ENCODE results near the gene GYS1.

The GYS1 gene

DNA sequence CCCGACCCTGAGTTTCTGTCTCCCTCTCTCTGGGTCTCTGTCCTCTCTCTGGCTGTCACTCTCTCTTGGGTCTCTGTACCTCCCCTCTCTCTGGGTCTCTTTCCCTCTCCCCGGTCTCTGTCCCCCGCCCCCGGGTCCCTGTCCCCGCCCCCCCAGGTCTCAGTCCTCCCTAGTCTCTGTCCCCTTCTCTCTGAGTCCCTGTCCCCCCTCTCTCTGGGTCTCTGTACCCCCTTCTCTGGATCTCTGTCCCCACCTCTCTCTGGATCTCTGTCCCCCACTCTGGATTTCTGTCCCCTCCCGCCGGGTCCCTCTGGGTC, 30.3 kb downstream of the GYS1 start:
- peak; percentile 41 for DNase-seq

GRCh38 chr19:48962029-48962848, 30.9 kb downstream of the GYS1 start:
- peak; percentile 95 for DNase-seq

- no peak for DNase-seq
These were observed 31.5 kb downstream of the GYS1 start for GRCh38 chr19:48961673-48962028.

DNA sequence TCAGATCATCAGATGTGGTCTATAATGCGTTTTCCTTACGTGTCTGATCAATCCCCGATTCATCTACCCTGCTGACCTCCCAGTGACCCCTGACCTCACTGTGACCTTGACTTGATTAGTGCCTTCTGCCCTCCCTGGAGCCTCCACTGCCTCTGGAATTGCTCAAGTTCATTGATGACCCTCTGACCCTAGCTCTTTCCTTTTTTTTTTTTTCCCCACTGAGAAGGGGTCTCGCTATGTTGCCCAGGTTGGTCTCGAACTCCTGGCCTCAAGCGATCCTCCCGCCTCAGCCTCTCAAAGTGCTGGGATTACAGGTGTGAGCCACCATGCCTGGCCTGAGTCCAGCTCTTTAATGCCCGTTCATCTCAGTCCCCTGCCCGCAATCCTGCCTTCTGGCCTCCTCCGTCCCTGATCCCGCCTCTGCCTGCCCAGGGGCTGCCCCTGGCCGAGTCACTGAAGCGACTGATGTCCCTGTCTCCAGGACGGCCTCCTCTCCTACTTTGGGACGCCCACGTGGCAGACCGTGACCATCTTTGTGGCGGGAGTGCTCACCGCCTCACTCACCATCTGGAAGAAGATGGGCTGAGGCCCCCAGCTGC, 32.0 kb downstream of the GYS1 start:
- DNase-seq, result no peak

DNA sequence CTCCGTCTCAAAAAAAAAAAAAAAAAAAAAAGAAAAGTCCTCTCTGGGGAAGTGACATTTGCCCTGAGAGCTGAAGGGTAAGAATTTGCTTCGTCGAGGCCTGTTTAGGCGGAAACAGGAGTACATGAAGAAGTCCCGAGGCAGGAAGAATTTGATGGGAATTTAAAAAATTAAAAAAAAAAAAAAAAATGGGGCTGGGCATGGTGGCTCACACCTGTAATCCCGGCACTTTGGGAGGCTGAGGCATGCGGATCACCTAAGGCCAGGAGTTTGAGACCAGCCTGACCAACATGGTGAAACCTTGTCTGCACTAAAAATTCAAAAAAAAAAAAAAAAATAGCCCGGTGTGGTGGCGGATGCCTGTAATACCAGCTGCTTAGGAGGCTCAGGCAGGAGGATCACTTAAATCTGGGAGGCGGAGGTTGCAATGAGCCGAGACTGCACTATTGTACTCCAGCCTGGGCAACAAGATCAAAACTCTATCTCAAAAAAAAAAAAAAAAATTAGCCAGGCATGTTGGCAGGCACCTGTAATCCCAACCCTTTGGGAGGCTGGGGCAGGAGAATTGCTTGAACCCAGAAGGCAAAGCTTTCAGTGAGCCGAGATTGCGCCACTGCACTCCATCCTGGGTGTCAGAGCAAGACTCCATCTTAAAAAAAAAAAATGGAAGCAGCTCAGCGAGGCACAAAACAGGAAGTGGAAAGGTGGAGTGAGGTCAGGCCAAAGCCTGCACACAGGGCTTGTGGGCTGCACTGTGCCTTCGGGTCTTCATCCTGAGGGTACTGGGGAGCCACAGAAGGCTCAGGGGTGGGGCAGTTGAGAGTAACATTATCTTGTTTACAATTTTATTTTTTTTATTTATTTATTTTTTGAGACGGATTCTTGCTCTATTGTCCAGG, 33.5 kb downstream of the GYS1 start:
- peak; percentile 63 for DNase-seq

GRCh38 chr19:48958006-48958405, 35.1 kb downstream of the GYS1 start:
- DNase-seq, result no peak

GRCh38 chr19:48955308-48955958, 37.7 kb downstream of the GYS1 start:
- DNase-seq, result no peak

DNA sequence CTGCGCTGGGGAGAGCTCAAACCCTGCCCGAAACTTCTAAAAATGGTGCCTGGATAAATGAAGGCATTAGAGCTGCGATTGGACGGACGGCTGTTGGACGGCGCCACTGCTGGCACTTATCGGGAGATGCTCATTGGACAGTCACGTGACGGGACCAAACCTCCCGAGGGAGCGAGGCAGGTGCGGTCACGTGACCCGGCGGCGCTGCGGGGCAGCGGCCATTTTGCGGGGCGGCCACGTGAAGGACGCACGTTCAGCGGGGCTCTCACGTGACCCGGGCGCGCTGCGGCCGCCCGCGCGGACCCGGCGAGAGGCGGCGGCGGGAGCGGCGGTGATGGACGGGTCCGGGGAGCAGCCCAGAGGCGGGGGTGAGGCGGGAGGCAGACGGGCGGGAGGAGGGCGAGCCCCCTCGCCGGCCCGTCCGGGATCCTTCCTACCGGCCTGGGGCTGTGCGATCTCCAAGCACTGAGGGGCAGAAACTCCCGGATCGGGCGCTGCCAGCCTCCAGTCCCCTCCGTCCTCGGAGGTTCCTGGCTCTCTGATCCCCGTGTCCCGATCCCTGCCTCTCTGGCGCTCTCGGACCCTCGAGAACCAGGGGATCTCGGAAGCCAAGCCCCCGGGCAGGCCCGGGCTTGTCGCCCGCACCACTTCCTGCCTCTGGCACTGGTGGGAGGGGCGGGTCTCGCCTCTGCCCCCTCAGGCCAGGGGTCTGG, 38.4 kb downstream of the GYS1 start, which contains the start of gene BAX:
Gene BAX, plus strand, starts transcription at position 281 of the 713 bp plus-strand sequence. Its CDS starts 54 bp downstream, at position 335.
- DNase-seq, result peak; percentile 98

DNA sequence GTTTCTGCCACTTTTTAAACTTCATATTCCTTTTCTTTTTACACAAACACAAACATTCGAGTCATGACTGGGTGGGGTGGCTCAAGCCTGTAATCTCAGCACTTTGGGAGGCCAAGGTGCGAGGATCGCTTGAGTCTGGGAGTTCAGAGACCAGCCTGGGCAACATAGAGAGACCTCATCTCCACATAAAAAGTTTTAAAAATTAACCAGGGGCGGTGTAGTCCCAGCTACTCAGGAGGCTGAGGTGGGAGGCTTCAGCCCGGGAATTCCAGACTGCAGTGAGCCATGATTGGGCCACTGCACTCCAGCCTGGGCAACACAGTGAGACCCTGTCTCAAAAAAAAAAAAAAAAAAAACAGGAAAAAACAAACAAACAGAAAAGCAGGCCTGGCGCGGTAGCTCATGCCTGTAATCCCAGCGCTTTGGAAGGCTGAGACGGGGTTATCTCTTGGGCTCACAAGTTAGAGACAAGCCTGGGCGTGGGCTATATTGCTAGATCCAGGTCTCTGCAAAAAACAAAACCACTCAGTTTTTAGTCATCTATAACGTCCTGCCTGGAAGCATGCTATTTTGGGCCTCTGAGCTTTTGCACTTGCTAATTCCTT, 39.0 kb downstream of the GYS1 start:
- DNase-seq, result no peak

DNA sequence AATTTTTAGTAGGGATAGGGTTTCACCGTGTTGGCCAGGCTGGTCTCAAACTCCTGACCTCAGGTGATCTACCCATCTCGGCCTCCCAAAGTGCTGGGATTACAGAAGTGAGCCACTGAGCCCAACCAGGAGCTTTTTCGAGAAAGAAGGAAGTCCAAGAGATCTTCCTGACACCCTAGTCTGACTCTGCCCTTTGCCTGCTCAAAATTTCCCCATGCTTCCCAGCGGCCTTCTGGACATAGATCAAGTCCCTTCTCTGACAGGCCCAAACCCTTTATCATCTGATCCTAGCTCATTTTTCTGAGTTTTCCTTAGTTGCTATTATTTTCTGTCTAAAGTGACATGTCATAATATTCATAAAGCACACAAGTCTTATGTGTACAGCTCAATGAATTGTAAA, 40.0 kb downstream of the GYS1 start:
- no peak for DNase-seq

GRCh38 chr19:48950830-48951519, 42.1 kb downstream of the GYS1 start:
- no peak for DNase-seq

GRCh38 chr19:48950159-48950558, 43.0 kb downstream of the GYS1 start:
- DNase-seq, result no peak

DNA sequence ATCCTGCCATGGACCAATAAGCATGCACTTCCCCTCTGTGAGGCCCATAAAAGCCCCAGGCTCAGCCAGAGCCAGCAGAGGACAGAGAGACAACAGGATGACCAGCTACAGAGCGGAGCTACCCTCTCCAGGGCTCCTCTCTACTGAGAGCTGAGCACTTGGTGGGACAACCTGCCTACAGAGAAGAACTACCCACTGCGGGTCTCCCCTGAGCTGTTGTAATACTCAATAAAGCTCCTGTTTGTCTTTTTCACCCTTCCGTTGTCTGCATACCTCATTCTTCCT, 45.9 kb downstream of the GYS1 start:
- DNase-seq, result no peak

- DNase-seq, result no peak
These were observed 46.4 kb downstream of the GYS1 start for GRCh38 chr19:48946463-48947257.

DNA sequence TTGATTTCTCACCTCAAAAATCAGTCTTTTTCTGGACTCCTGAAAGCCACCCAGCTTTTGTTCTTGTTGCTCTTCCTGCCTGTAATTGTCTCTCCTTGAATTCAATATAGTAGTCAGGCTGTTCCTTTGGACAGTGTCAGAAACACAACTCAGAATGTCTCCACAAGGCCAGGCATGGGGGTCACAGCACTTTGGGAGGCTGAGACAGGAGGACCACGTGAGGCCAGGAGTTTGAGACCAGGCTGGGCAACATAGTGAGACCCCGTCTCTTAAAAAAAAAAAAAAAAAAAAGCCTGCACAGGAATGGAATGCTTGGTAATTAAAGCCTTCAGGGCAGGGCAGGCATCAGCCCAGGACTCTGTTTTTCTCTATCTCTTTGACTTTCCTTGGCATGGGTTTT, 47.3 kb downstream of the GYS1 start:
- no peak for DNase-seq

- no peak for DNase-seq
These were observed 47.7 kb downstream of the GYS1 start for GRCh38 chr19:48945415-48945814.

DNA sequence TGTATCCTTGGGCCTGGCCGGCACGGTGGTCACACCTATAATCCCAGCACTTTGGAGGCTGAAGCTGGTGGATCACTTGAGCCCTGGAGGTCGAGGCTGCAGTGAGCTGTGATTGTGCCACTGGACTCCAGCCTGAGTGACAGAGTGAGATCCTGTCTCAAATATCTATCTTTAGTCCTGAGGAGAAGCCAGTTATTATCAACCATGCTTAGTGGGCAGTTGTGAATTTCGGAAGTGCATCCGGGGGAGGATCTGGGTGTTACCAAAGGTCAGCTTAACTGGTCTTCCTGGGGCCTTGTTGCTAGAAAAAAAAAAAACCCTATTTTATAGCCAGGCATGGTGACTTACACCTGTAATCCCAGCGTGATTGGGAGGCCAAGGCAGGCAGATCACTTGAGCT, 50.0 kb downstream of the GYS1 start:
- DNase-seq, result no peak

DNA sequence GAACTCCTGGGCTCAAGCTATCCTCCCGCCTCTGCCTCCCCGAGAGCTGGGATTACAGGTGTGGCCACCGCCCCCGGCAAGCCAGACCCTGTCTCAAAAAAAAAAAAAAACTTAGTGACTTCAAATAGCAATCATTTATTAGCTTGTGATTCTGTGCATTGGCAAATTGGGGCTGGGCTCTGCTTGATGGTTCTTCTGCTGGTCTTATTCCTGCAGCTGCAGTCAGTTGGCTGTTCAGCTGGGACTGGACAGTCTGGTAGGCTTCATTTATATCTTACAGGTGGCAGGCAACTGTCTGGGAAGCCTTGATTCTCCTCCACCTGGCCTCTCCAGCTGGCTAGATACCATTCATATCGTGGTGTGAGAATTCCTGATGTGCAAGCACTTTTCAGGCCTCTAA, 52.2 kb downstream of the GYS1 start:
- DNase-seq, result no peak

DNA sequence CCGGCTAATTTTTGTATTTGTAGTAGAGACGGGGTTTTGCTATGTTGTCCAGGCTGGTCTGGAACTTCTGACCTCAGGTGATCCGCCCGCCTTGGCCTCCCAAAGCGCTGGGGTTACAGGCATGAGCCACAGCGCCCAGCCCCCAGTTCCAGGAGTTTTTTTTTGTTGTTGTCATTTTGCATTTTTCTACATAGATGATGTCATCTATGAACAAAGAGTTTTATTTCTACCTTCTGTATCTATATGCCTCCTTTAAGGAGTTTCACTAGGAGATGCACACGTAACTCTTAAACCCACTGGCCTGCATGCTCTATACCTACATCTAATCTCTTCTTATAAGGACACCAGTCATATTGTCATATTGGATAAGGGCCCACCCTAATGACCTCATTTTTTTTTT, 54.9 kb downstream of the GYS1 start:
- DNase-seq, result no peak

- no peak for DNase-seq
These were observed 57.2 kb downstream of the GYS1 start for GRCh38 chr19:48935864-48936263.

GRCh38 chr19:48934837-48935236, 58.3 kb downstream of the GYS1 start:
- peak; percentile 48 for DNase-seq
